A673 (cell line): ENCODE data around the gene CNTN6. TPM values are rescaled to one million over a fixed set of nuclear protein-coding genes. Genes with fewer than 3 reads are reported as not detected.

Experiments
- BruUV-seq: library from RNA; stranded (reverse); fragments of 400-500 nt; replicated peaks from 2 replicates; lab custom pipeline; 2021; lab: Mats Ljungman, UMichigan
- CTCF ChIA-PET: fragments of 300-600 bp; sonication (Branson Sonifier 250); formaldehyde crosslinking; loops from one replicate; lab custom pipeline; 2022; ENCODE audit warnings: antibody characterized with exemption; lab: Charles Lee
- POLR2A ChIA-PET: fragments of 300-600 bp; sonication (Branson Sonifier 250); formaldehyde crosslinking; loops from one replicate; lab custom pipeline; 2022; ENCODE audit warnings: antibody characterized with exemption; ENCODE audit not compliant: low non-redundant PET; lab: Charles Lee
- DNase-seq: peaks from one replicate; pipeline ENCODE4 v3.0.0-alpha.2; 2015; ENCODE audit warnings: low spot score
- H3K27ac ChIP-seq: fragments of 200-600 bp; sonication (generic); 2 replicates; pipeline ENCODE4 v1.5.1; 2016; ENCODE audit warnings: mixed run types, low read depth, mild to moderate bottlenecking, mixed read lengths, antibody characterized with exemption, low read length; ENCODE audit not compliant: poor library complexity, severe bottlenecking
- H3K27me3 ChIP-seq: fragments of 200-600 bp; sonication (generic); replicated peaks from 2 replicates; pipeline ENCODE4 v1.6.1; 2017; ENCODE audit warnings: mixed run types, low read depth, mild to moderate bottlenecking, mixed read lengths, antibody characterized with exemption, low read length; ENCODE audit not compliant: insufficient read depth, poor library complexity
- H3K36me3 ChIP-seq: fragments of 200-600 bp; sonication (generic); 2 replicates; pipeline ENCODE4 v1.6.1; 2016; ENCODE audit warnings: mixed run types, mild to moderate bottlenecking, mixed read lengths, antibody characterized with exemption, low read length; ENCODE audit not compliant: insufficient read depth, poor library complexity, severe bottlenecking
- H3K4me1 ChIP-seq: fragments of 200-600 bp; sonication (generic); 2 replicates; pipeline ENCODE4 v1.6.1; 2017; ENCODE audit warnings: mixed run types, mild to moderate bottlenecking, mixed read lengths, antibody characterized with exemption, low read length; ENCODE audit not compliant: insufficient read depth, poor library complexity, severe bottlenecking
- H3K4me3 ChIP-seq: fragments of 200-600 bp; sonication (generic); 2 replicates; pipeline ENCODE4 v1.5.1; 2016; ENCODE audit warnings: low read depth, mixed run types, mild to moderate bottlenecking, mixed read lengths, low read length; ENCODE audit not compliant: poor library complexity, severe bottlenecking
- H3K9me3 ChIP-seq: fragments of 200-600 bp; sonication (generic); 2 replicates; pipeline ENCODE4 v1.6.1; 2016; ENCODE audit warnings: mixed run types, low read depth, mild to moderate bottlenecking, mixed read lengths, antibody characterized with exemption, low read length; ENCODE audit not compliant: poor library complexity, severe bottlenecking
- CTCF ChIP-seq: fragments of 300-800, 200-600 bp; sonication (generic); conservative IDR thresholded peaks from 2 replicates; pipeline ENCODE4 v1.5.1; 2017; ENCODE audit warnings: low read depth, mild to moderate bottlenecking, antibody characterized with exemption, low read length, moderate library complexity, mixed read lengths
- EZH2 ChIP-seq: fragments of 200-600 bp; sonication (generic); IDR thresholded peaks from 2 replicates; pipeline ENCODE4 v1.6.1; 2017; ENCODE audit warnings: borderline replicate concordance, low read depth, mild to moderate bottlenecking, mixed read lengths, antibody characterized with exemption, low read length; ENCODE audit not compliant: poor library complexity, severe bottlenecking
- intact Hi-C: fragments of 100-400 bp; cut with micrococcal nuclease; formaldehyde crosslinking; loops from one replicate; pipeline ENCODE4 v1.10.0; 2022; ENCODE audit not compliant: unreplicated experiment
- total RNA-seq: library from RNA; stranded (reverse); gene quantifications from 2 replicates; pipeline ENCODE4 v1.2.3, GENCODE V29; 2021

Gene CNTN6
- total RNA-seq, 1 experiment from 2014 or later = 0.28 TPM

GRCh38 chr3:1230920-1231319 lies 138.1 kb downstream of the CNTN6 start:
- no TSS peak for BruUV-seq
- Histone ChIP-seq H3K27ac (no peak overlapping the region), H3K4me3 (no peak overlapping the region), H3K36me3 (no peaks in the 10 kb centered on the region), H3K4me1 (no peaks in the 10 kb centered on the region), H3K9me3 (no peaks in the 10 kb centered on the region), H3K27me3 (no peaks in the 10 kb centered on the region)
- POLR2A ChIA-PET = no interaction called here
- DNase-seq = peak; percentile 27
- CTCF ChIA-PET = no interaction called here
- intact Hi-C loops = no loop called here
- no peak for TF ChIP-seq EZH2
- TF ChIP-seq CTCF = no peak

GRCh38 chr3:1232276-1232675 lies 139.5 kb downstream of the CNTN6 start:
- no peak overlapping the region for H3K27ac ChIP-seq
- H3K27me3 ChIP-seq = no peaks in the 10 kb centered on the region
- ChIA-PET CTCF (no interaction called here), POLR2A (interaction anchor here (0.5 kb wide), 1 partner anchor 59 kb away, joined by 7 read pairs; no protein-coding TSS in a partner anchor)
- H3K9me3 ChIP-seq = no peaks in the 10 kb centered on the region
- H3K4me3 ChIP-seq = no peak overlapping the region
- peak; percentile 61 for DNase-seq
- TF ChIP-seq CTCF (no peak), EZH2 (no peak)
- intact Hi-C loops = no loop called here
- no peaks in the 10 kb centered on the region for H3K4me1 ChIP-seq
- no peaks in the 10 kb centered on the region for H3K36me3 ChIP-seq
- no TSS peak for BruUV-seq

- no peak for DNase-seq
- H3K9me3 ChIP-seq = peaks cover 5% of the 10 kb centered on the region
- H3K4me1 ChIP-seq = no peaks in the 10 kb centered on the region
- H3K4me3 ChIP-seq = no peak overlapping the region
- no peak overlapping the region for H3K27ac ChIP-seq
- no peaks in the 10 kb centered on the region for H3K27me3 ChIP-seq
- BruUV-seq = no TSS peak
- intact Hi-C loops = no loop called here
- TF ChIP-seq EZH2 (no peak), CTCF (no peak)
- POLR2A ChIA-PET = no interaction called here
- CTCF ChIA-PET = no interaction called here
- H3K36me3 ChIP-seq = no peaks in the 10 kb centered on the region
These were observed 142.8 kb downstream of the CNTN6 start for GRCh38 chr3:1235526-1236120.
